ENCODE results near the gene FGB.
"Not testable (repeated sequence)": the region's sequence is repeated elsewhere in the genome, so short reads cannot be mapped to it uniquely, and the experiment has no call there.

FGB gene

DNA sequence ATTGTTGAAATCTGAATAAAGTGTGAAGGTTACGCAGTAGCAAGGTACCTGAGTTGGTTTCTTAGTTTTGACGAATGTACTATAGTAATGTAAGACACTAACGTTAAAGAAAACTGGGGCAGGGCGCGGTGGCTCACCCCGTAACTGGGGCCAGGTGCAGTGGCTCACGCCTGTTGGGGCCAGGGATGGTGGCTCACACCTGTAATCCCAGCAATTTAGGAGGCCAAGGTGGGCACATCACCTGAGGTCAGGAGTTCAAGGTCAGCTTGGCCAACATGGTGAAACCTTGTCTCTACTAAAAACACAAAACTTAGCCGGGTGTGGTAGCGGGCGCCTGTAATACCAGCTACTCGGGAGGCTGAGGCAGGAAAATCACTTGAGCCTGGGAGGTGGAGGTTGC is 34.5 kb downstream of the FGB start:
- DNase-seq (ENCODE audit: low read depth), result not testable (repeated sequence)

DNA sequence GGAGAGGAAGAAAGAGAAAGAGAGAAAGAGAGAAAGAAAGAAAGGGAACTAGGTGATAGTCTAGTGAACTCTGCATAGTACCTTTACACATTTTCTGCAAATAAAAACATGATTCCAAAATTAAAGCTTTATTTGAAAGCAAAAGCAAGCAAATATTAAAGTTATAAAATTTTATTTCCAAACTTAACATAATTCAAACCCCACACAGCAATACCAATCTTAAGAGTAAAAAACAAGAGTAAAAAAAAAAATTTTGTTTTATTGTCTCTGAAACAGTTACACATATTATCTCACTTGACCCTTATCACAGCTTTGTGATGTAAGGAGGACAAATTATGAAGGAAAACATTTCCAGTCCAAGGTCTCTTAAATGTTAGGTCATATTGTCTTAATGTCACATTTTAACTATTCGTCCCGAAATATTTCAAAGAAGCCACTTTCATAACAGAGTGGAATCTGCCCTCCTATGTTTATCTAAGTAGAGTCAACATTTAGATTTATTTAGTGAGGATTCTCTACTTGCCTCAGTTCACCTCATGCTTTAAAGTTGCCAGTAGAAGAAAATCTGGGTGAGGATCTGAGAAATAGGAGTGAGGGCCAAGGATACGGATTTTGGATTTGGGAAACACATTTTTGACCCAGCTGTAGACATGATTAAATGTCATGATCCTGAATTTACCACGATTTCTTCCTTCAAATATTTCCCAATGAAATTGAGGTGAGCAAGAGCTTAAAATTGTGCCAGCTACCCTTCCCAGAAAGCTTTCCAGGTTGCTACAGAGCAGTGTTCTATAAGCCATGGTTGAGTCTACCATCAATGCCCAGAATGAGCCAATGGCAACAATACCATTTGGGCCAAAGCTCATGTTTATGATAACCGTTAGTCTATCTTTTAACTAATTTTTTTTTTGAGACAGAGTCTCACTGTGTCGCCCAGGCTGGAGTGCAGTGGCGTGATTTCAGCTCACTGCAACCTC is 35.3 kb downstream of the FGB start:
- no peak for DNase-seq (ENCODE audit: low read depth)

DNA sequence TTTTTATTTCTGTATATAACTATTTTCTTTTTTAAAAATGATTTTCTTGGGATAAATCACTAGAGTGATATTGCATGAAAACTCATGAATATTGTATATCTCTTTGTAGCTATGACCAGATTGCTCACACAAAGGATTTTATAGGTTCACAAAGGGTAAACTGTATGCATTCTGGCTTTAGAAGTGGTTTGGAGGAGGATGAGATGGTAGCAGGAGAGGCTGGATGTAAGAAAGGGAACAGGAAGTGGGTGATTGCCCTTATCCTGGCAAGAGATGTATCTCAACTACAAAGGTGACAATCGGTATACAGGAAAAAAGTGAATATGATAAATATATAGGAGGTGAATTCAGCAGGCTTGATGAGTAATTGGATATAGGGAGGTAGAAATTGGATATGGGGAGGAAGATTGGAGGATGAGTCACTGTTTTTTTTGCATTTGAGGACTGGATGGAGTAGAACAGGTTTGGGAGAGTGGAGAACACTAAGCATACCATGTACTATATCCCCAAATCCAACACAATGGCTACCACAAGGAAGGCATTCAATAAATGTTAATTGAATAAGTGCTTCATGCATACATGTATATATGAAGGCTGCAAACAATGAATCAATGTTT is 39.7 kb downstream of the FGB start:
- DNase-seq (ENCODE audit: low read depth), result no peak

DNA sequence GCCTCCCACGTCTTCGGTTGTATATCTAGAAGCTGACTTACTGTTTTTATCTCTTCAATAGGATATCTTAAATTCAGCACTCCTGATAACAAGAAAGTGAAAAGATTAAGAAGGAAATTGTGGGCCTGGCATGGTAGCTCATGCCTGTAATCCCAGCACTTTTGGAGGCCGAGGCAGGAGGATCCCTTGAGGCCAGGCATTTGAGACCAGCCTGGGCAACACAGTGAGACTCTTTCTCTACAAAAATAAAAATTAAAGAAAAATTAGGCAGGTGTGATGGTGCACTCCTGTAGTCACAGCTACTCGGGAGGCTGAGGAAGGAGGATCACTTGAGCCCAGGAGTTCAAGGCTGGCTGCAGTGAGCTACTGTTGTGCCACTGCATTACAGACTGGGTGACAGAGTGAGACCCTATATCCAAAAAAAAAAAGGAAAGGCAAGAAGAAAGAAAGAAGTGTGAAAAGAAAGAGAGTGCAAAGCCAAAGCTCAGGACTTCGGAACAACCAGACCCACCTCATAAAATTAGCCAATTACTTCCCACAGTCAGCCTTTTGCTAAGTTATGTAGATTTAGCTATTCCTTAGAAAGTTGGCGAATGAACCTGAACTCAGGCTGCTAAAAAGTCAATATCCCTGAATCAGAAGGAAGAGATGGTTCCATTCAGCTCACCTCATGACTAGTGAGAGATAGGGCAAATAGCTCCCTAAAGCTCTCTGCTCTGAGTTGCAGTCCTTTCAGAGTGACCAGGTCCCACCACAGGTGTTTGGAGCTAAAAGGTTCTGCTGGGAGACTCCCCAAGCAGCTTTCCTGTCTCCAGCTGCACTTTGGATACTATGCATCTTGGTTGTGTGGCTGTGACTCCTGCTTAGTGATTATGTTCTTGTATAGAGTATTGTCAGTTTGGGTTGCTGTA is 40.5 kb downstream of the FGB start:
- no peak for DNase-seq (ENCODE audit: low read depth)

DNA sequence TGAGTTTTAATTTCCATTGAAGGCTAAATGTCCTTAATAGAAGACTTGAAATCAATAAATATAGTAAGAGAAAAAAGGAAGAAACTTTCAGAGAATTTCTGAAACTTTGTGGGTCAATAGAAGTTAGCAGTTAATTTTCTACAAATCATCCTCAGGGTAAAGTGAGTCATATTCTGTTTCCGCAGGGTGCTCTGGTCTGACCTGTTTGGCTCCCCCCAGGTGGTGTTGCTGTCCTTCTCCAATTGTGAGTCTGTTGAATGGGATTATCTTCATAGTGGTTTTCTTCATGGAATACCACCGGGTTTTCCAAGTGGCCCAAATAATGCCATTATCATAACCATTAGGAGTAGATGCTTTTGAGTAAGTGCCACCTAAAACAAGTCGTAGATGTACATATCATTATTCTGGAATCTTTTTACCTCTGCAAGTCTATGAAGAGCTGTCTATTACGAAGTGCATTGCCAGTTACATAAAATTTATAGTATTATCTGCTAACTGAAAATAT is 41.9 kb downstream of the FGB start:
- no peak for DNase-seq (ENCODE audit: low read depth)

DNA sequence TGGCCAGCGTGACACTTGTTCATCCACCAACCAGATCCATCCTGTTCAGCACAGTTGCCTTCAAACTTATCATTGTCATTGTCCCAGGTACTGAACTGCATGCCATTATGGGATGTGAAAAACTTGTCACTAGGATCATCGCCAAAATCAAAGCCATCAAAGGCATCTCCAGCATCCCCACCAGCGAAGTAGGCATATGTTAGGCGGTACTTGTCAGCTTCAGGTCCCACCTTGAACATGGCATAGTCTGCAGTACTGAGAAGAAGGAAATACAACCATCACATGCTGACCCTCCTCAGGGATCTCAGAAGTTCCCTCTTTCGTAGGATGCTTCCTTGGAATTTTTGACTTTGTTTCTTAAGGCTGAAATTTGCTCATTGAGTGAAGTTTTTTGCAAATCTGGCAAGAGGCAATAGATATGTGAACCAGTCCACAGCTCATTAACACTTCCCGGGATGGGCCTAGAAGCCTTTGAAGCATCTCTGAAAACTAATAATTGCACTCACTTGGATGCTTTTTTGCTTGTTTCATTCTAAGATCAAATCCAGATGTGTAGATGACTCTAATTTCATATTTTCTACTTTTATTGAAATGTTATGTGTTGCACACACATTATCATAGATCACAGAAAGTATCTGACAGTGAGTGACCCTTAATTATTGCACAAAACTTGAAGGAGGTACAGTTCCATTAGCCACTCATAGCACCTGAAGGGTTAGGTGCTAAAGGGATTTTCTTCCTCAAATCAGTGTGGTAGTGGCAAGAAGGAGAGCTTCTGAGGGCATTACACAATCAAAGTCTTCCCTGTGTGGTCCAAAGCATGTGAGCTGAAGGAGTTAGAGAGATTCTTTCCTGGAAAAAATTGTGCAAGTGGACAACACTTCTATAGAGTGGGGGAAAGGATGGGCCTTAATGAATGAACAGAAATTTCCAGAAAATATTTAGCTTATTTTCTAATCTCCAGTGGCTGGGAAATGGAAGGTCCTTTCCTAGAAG is 44.2 kb downstream of the FGB start:
- DNase-seq (ENCODE audit: low read depth), result no peak

DNA sequence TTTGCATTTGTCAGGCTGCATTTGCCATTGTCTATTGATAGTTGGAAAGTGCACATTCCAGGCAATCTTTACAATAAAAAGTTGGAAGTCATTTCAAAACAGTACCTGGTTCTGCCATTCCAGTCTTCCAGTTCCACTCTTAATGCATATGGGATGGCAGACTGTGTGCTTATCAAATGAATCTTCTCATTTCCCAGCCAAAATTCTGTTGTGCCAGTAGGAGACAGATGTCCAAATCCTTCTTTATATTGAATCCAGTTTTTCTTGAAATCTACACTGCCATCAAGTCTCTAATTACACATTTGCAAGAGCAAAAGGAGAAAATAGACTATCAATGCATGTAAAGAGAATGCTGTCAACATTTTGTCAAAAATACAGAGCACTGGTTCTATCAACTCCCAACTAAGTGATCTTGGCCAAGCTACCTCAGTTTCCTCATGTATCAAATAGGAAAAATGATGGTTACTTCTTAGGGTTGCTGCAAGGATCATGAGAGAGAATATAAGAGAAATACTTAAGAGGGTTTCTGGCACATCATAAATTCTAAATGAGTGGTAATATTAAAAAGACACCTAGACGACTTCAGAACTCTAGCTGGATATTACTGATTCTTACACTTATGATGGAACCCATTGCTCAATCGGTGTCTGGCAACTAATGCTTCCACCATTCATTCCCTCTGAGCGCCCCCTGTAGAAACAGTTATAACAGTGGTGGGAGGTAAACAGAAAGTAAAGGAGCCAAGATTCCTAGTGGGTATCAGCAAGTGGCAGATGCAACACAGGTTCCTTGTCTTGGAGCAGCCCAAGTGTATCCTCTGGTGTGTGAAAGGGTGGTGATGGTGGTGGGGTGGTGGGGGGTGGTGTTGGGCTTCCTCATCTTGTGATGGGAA is 45.8 kb downstream of the FGB start:
- DNase-seq (ENCODE audit: low read depth), result no peak

DNA sequence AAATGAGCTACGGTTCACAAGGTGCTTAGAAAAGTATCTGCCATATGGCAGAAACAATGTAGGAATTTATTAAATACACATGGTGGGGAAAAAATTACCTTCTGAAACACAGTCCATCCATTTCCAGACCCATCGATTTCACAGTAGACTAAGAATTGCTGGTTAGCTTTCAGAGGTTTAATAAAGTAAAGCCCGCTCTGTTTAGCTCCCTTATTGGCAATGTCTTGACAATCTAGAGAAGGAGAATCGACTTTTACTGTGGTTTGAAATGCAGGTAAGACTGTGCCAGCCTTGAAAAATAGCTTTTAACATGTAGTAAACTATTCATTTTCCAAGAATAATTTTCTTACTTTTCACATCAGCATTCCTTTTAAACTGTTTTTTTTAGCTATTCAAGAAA is 46.7 kb downstream of the FGB start:
- no peak for DNase-seq (ENCODE audit: low read depth)

DNA sequence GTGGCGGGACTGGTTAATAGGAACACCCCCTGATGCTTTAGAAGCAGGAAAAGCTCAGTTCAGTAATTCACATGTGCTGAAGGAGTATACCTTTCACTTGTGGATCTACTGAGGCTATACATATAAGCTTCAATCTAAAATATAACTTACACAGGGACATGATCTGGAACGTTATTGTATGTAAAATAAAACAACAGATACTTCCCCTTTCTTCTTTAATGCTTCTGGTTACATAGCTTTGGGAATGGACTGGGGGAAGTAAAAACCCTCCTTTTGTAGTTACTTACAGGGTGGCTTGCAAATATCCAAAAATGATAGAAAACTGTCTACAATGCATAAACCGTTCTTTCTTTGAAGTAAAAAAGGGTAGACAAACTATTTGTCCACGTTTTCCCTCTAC is 47.8 kb downstream of the FGB start:
- DNase-seq (ENCODE audit: low read depth), result no peak

DNA sequence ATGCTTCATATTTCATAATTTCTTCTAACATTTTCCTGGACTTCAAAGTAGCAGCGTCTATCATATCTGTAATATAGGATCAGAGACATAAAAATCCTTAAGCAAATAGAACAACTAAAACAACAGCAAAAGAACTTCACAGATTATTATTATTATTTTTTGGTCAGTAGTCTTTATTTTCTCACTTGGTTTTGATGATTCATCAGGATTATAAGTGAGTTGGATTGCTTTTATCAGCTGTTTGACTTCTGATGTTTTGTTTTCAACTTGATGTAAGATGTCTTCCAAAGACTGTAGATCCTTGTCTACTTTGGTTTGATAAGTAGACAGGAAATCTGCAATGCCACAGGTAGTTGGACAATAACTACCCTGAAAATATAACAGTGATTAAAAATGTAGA is 49.0 kb downstream of the FGB start:
- no peak for DNase-seq (ENCODE audit: low read depth)

DNA sequence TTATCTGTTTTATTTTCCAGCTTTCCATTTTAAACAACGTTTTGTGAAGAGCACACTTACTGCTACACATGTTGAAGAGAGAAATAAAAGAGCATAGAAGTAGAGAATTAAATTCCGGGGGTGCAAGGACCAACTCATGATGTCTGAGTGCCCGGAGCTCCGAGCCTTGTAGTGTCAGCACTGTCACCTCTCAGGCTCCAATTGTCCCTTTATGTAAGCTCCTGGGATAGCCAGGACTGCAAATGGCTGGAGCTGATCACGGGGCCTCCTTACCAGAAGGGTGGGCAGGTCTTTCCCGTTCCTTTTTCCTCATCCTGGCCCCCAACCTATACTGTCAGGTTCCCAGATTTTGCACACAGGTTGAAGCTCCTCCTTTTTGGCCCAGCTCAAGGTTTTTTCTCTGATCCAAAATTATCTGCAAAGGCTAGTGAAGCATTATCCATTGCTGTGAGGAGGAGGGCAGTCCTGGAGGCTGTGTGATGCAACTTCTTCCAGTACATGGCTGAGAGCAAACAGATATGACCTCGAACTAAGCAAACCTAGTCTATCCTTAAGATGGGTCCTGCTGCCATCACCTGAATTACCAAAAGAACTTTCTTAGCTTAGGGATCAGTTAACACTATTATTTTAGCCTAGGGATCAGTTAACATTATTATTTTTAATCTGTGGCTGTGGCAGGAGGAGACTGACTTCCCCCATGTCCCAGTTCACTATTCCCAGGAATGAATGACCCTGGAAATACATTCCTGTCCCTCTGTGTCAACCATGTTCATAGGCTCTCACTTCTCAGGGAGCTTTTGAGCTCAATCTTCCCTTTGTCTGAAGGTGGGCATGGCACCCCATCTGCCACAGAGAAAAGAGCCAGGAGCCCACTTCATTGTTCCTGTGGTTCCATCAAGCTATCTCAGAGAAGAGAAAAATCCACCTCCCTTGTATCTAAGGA is 49.9 kb downstream of the FGB start, which contains the start of gene FGG:
TSS of gene FGG (minus strand) at position 185 of the 943 bp plus-strand sequence. CDS start at position 138, 47 bp downstream.
- DNase-seq (ENCODE audit: low read depth), result no peak

DNA sequence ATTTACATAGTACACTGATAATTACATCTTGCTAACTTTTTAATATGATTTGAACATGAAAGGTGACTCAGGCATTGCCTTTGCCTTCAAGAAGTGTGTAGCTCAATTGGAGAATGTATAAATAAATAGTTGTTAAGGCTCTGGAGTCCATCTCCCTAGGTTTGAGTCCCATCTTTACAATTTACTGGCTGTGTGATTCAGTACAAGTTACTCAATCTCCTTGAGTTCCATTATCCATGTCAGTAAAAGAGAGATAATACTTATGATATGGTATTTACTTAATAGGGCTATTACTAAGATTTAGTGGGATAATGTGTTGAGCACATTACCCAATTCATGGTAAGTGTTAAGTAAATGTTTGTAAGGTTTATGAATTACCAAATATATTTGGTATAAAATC is 51.5 kb downstream of the FGB start:
- no peak for DNase-seq (ENCODE audit: low read depth)

DNA sequence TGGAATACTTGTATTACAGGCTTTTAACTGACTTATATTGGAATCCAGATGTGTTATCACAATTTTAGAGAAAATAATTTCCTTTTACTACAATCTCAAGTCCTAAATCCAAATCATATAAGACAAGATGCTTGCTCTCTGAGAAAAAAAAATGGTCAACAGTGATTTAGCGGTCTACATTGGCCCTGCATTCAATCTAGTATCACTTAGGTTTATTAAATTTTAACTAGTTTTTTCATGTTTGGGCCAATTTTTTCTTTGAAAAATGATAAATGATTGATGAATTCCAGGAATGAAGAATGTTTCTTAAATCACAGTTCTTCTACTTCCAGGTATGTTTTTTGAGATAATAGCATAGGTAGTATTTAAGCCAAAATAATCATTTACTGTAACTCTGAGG is 52.4 kb downstream of the FGB start:
- no peak for DNase-seq (ENCODE audit: low read depth)

DNA sequence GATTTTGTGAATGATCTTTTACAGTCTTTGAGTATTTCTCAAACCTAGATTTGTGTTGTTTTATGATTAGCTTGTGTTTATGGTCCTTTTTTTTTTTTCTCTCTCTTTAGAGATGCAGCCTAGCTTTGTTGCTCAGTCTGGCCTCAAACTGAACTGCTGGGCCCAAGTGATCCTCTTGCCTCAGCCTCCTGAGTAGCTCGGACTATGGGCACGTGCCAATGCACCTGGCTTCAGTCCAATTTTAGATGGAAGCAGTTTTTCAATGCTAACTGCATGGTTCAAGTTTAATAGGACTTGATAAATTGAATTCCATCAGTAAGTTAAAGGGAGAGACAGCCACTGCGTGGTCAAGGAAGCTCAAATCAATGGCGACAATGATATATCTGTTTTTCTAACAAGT is 53.5 kb downstream of the FGB start:
- DNase-seq (ENCODE audit: low read depth), result no peak

DNA sequence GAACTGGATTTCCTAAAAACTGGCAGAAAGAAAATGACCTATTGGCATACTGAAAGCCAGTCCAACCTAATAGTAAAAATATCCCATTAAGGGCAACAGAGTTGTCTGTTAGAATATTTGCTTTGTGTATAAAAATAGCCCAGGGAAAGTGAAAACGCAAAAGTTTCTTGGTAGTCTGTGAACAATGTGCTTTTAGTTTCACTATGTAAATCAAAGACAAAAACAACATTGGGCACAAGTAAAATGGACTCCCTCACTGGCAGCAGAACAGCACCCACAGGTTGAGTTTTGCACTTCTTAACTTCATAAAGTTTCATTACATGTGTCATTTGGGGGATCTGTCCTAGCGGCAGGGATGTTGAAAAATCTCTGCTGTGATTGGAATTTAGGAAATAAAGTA is 53.9 kb downstream of the FGB start:
- DNase-seq (ENCODE audit: low read depth), result no peak

DNA sequence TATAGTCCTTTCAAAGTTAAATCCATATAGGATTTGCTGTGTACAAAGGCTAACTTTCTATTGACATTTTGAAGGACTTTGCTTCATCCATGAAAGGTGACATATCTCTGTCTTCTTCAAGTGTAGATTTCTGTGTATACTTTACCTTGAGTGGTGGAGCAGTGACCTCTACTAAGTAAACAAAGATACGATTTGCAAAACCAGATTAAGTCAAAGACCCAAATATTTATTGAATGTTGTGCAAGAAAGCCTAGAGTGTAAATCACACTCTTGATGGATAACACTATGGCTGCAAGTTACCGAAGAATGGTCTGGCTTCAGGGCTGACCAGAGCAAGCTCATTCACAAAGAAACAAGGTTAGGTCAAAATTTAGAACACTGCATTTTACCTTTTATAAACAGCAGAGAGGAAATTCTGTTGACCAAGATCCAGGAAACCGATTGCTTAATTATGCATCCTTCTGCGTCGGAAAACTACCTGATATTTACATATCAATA is 55.1 kb downstream of the FGB start:
- no peak for DNase-seq (ENCODE audit: low read depth)

DNA sequence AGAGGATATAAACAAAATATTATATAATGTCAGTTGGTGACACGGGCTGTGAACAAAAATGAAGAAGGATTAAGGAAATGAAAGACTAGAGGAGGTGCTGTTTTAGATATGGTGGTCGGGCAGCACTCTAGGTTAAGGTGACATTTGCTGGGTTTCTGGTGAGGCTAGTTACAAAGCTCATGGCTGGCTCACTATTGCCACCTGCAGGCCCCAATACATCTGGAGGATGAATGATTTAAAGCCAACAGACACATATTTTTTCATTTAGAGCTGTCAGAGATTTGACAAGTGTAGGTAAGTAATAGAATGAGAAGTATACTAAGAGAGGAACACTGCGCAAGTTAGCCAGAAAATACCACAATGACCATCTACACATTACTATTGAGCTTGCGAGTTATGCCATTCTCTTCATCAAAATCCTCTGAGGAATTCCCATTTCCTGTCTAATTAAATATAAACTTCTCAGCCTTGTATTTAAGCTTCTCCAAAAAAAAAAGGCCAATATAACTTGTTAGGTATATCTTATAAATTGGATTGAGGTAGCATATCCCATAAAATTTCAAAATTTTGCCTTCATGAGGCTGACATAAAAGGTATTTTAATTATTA is 56.0 kb downstream of the FGB start:
- peak; percentile 30 for DNase-seq (ENCODE audit: low read depth)

DNA sequence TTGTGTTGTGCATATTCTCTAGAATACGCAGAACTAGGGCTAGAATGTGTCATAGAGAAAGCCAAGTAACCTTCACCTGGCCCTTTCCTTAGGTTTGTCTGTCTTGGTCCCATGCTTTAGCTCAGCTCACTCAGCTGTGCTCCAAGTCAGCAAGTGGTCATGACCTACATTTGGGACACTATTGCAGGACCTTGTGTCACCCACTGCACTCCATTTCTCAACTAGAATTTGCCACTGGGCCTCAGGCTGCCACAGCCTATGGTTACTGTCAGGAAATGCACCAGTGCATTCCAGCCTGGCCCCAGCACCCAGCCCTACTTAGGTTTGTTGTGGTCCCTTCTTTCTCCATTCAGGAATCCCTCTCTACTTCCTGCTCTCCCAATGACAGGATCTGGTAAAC is 57.3 kb downstream of the FGB start:
- DNase-seq (ENCODE audit: low read depth), result no peak

Measured in stimulated activated CD8-positive, alpha-beta memory T cell treated with anti-CD3 and anti-CD28 coated beads, Interleukin-4, amount 100 ng/mL, for 24 hours (primary cell).